ENCODE results near the gene BIRC2.

DNA sequence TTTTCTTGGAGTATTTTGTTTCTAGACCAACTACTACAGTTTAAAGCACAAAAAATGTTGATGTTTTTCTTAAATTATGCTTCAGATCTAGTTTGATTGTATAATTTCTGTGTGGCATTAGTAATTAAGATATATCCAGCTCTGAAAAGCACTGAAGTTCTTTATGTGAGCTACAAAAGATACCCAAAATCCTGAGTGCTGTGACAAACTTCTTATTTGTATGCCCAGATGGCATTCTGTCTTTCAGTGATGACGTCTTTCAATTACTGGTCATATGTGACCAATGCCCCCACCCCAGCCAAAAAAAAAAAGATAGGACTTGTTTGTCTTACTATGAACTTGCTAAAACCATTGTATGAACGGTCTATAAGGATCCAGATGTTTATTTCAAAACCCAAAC, 51.3 kb downstream of the BIRC2 start:
- TF ChIP-seq CTCF (IDR thresholded peaks at IDR 0.05) (no peak), ZFX (IDR thresholded peaks at IDR 0.05; ENCODE audit: borderline replicate concordance) (no peak)
